Stomach (tissue), 4 donors: ENCODE data around the gene KPNA3.

Source experiments
- POLR2A ChIP-seq, 4 donors: fragments of 450-650 bp; IDR thresholded peaks; one replicate each; pipeline ENCODE4 v1.6.1; 2016; ENCODE audit warnings: antibody characterized with exemption in 4 of 4, control low read depth in 2 of 4, mild to moderate bottlenecking in 1 of 4, moderate library complexity in 1 of 4
- POLR2AphosphoS5 ChIP-seq, 3 donors: sonication (generic); formaldehyde crosslinking; IDR thresholded peaks; one replicate each; pipeline ENCODE4 v1.6.1; 2016; ENCODE audit warnings: antibody characterized with exemption in 3 of 3
- TF ChIP-seq, protein P1 (sequence below), 7 experiments: fragments of 450-650 bp in 4 of 7; fragments of 200-600 bp in 3 of 7; sonication (generic) in 3 of 7; IDR thresholded peaks; one replicate each; pipeline ENCODE4 v1.5.1; 2016 to 2019; ENCODE audit warnings: antibody characterized with exemption in 7 of 7, control low read depth in 2 of 7, mild to moderate bottlenecking in 1 of 7

DNA sequence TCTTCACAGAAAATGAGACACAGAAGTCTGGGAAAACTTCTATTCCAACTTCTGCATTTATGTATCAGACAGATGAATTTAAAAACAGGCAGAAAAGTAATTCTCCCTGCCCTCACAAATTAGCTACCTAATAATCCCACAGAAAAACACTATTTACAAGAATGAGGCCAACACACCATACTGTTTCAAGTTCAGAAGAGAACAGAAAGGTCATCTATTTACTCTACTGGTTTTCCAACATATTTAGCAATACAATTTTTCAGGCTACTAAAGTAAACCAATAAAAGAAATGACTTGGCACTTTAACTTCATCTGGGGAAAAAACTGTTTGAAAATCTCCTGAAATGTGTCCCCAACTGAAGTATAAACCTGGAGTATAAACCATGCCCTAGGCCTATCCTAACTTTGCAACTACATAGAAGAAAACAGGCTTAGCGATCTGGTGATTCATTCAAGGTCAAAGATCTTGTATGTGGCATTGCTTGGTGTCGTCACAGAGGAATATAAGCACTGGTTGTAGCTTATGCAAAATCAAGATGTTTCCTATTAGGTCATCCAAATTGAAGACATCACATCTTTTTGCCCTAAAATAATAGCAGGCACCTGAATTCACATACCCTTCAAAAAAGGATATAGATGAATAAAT lies 81.1 kb downstream of the KPNA3 start:
- no peak for TF ChIP-seq POLR2A (IDR thresholded peaks at IDR 0.05)
- TF ChIP-seq, protein P1, sequence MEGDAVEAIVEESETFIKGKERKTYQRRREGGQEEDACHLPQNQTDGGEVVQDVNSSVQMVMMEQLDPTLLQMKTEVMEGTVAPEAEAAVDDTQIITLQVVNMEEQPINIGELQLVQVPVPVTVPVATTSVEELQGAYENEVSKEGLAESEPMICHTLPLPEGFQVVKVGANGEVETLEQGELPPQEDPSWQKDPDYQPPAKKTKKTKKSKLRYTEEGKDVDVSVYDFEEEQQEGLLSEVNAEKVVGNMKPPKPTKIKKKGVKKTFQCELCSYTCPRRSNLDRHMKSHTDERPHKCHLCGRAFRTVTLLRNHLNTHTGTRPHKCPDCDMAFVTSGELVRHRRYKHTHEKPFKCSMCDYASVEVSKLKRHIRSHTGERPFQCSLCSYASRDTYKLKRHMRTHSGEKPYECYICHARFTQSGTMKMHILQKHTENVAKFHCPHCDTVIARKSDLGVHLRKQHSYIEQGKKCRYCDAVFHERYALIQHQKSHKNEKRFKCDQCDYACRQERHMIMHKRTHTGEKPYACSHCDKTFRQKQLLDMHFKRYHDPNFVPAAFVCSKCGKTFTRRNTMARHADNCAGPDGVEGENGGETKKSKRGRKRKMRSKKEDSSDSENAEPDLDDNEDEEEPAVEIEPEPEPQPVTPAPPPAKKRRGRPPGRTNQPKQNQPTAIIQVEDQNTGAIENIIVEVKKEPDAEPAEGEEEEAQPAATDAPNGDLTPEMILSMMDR (IDR thresholded peaks at IDR 0.05): no peak
- TF ChIP-seq POLR2AphosphoS5 (IDR thresholded peaks at IDR 0.05): no peak
